Large intestine (tissue), 3 donors: ENCODE measurements around the gene GPR152. TPM values are rescaled to one million over a fixed set of nuclear protein-coding genes. Genes with fewer than 3 reads are reported as not detected.

ENCODE experiments used
- DNase-seq, 2 donors: peaks; one replicate each; pipeline versions ENCODE4 v3.0.0 to v3.0.0-alpha.2; 2013
- H3K27ac ChIP-seq: one replicate; pipeline ENCODE4 v1.5.1; 2013; ENCODE audit warnings: low read length
- H3K27me3 ChIP-seq: 2 replicates; pipeline ENCODE4 v1.6.1; 2013; ENCODE audit warnings: low read length; ENCODE audit not compliant: control insufficient read depth, insufficient read depth
- H3K36me3 ChIP-seq: 2 replicates; pipeline ENCODE4 v1.6.1; 2013; ENCODE audit warnings: low read length; ENCODE audit not compliant: control insufficient read depth, insufficient read depth
- H3K4me1 ChIP-seq: one replicate; pipeline ENCODE4 v1.6.1; 2013; ENCODE audit warnings: low read length; ENCODE audit not compliant: control insufficient read depth, insufficient read depth
- H3K4me3 ChIP-seq: one replicate; pipeline ENCODE4 v1.5.1; 2013; ENCODE audit warnings: low read length
- H3K9me3 ChIP-seq: one replicate; pipeline ENCODE4 v1.6.1; 2013; ENCODE audit warnings: mild to moderate bottlenecking, low read depth, low read length, moderate library complexity; ENCODE audit not compliant: control insufficient read depth
- WGBS: methylation state at CpG from one replicate; pipeline ENCODE4 v1.1.5; 2013; ENCODE audit warnings: low lambda C conversion rate; ENCODE audit not compliant: insufficient coverage; 5-methylcytosine and 5-hydroxymethylcytosine counted together
- polyA plus RNA-seq: library from polyadenylated mRNA; unstranded; fragments of 120-200 nt; gene quantifications from one replicate; pipeline ENCODE4 v1.2.1, GENCODE V29; 2013

Gene GPR152
- polyA plus RNA-seq, 1 donor, result not detected

DNA sequence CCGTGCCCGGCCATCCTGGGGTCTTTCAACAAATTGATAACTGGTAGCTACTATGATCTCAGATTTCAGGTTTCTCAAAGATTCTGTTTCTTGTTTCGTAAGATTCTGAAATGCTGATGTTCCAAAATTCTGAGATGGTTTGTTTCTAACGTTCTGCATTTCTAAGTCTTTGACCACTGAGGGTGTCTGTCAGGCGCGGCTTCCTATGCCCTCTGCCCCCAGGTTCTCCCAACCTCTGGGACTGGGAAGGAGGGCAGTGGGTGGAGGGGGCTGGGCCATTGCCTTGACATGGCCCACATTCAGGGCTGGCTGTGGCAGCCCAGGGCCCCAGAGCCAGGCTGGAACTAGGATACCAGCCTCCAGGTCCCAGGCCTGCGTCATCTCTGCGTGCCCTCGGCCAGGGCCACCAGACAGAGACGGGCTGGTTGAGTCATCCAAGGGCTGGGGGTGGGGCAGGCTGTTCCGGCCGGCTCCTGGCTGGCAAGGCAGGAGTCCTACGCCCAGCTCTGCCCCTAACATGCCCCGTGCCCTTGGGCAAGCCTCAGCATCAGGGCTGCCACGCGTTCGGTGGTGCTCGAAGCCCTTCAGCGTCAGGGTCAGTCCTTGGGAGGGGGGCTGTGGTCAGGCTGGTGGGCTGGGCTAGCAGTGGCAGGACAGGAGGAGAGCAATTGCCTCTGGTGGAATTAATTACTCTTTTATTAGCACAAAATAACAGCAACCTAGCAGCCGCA, 11.3 kb upstream of the GPR152 start:
- Histone ChIP-seq H3K27me3 (no peaks in the 10 kb centered on the region), H3K36me3 (no peaks in the 10 kb centered on the region), H3K9me3 (peaks cover 6% of the 10 kb centered on the region), H3K4me1 (peaks cover 22% of the 10 kb centered on the region), H3K4me3 (peak overlapping the region; percentile 78), H3K27ac (peak overlapping the region; percentile 59)
- WGBS, result no CpG with 5 or more reads among the region's 20 CpGs
- peak in 1 of 2 donors; percentile 14 for DNase-seq

GRCh38 chr11:67463186-67463585, 10.7 kb upstream of the GPR152 start:
- Histone ChIP-seq H3K4me3 (no peak overlapping the region), H3K27me3 (no peaks in the 10 kb centered on the region), H3K9me3 (peaks cover 6% of the 10 kb centered on the region), H3K27ac (no peak overlapping the region), H3K36me3 (no peaks in the 10 kb centered on the region), H3K4me1 (peaks cover 20% of the 10 kb centered on the region)
- no peak for DNase-seq
- WGBS, result no CpG with 5 or more reads among the region's 10 CpGs

DNA sequence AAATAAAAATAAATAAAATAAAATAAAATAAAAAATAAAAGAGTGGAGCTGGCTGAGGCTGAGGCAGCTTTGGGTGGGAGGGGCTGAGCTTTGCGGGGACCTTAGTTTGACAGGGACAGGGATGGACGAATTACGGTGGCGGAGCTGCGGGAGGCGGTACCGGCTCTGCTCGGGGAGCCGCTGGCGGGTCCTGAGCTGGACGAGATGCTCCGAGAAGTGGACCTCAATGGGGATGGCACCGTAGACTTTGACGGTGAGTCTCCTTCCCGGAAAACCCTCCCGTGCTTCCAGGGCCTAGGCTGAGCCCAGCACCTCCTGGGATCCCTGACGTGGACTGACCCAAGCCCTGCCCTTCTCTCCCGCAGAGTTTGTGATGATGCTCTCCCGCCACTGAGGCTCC, 5.7 kb upstream of the GPR152 start:
- no peak overlapping the region for H3K27ac ChIP-seq
- no peaks in the 10 kb centered on the region for H3K36me3 ChIP-seq
- no CpG with 5 or more reads among the region's 19 CpGs for WGBS

DNA sequence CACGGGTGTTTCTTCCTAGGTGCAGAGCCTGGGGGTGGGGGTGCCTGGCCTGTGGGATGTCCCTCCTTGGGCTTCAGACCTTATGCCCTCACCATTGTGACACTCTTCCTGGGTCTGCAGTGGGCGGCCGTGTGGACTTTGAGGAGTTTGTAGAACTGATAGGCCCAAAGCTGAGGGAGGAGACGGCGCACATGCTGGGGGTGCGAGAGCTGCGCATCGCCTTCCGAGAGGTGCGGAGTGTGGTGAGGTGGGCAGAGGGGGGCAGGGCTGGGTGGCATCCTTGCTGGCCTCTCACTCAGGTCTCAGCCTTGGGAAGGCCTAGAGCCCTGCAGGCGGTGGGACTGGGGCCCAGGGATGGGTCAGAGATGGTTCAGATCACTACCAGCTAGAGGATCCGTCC, 4.9 kb upstream of the GPR152 start:
- H3K4me1 ChIP-seq, result no peaks in the 10 kb centered on the region
- DNase-seq, result no peak
- no peaks in the 10 kb centered on the region for H3K27me3 ChIP-seq
- no peaks in the 10 kb centered on the region for H3K9me3 ChIP-seq
- H3K27ac ChIP-seq, result no peak overlapping the region
- H3K4me3 ChIP-seq, result no peak overlapping the region
- H3K36me3 ChIP-seq, result no peaks in the 10 kb centered on the region
- no CpG with 5 or more reads among the region's 12 CpGs for WGBS

More for the DNA sequence above, 5.7 kb upstream of the GPR152 start:
- no peaks in the 10 kb centered on the region for H3K27me3 ChIP-seq
- H3K4me3 ChIP-seq, result no peak overlapping the region
- no peak for DNase-seq
- no peaks in the 10 kb centered on the region for H3K9me3 ChIP-seq
- H3K4me1 ChIP-seq, result no peaks in the 10 kb centered on the region

DNA sequence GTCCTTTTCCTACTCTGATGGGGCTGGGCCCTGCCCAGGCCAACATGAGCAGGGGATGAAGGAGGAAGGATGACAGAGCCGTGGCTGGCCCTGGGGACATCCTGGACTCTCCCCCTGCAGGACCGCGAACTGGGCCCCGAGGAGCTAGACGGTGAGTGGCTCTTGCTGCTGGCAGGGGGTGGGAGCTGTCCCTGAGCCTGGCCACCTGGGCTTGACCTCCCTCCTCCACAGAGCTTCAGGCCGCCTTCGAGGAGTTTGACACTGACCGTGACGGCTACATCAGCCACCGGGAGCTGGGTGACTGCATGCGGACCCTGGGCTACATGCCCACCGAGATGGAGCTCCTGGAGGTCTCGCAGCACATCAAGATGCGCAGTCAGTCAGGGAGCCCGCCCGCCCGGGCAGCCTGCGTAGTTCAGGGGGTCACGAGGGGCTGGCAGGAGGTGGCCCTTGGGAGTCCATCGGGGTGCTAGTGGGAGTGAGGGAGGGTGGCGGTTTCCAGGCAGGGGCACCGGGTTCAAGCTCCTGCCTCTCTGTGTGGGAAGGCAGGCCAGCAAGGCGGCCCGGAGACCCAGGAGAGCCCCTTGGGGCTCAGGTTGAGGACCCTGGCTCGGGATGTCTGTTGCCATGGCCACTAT, 3.7 kb upstream of the GPR152 start:
- Histone ChIP-seq H3K9me3 (no peaks in the 10 kb centered on the region), H3K27ac (no peak overlapping the region), H3K27me3 (no peaks in the 10 kb centered on the region), H3K4me3 (no peak overlapping the region), H3K4me1 (no peaks in the 10 kb centered on the region), H3K36me3 (no peaks in the 10 kb centered on the region)
- DNase-seq, result no peak
- no CpG with 5 or more reads among the region's 25 CpGs for WGBS

GRCh38 chr11:67455054-67455453, 2.5 kb upstream of the GPR152 start, which contains the start of gene CABP4:
CABP4 (plus strand) TSS chr11:67455354; CDS start chr11:67455424, 70 bp downstream.
- H3K4me1 ChIP-seq, result no peaks in the 10 kb centered on the region
- no peaks in the 10 kb centered on the region for H3K9me3 ChIP-seq
- H3K27ac ChIP-seq, result no peak within 1 kb of the TSS
- WGBS, result no CpG with 5 or more reads among the region's 3 CpGs
- no peak within 1 kb of the TSS for H3K4me3 ChIP-seq
- H3K36me3 ChIP-seq, result no peaks in the 10 kb centered on the region
- H3K27me3 ChIP-seq, result no peaks in the 10 kb centered on the region
- DNase-seq, result no peak

DNA sequence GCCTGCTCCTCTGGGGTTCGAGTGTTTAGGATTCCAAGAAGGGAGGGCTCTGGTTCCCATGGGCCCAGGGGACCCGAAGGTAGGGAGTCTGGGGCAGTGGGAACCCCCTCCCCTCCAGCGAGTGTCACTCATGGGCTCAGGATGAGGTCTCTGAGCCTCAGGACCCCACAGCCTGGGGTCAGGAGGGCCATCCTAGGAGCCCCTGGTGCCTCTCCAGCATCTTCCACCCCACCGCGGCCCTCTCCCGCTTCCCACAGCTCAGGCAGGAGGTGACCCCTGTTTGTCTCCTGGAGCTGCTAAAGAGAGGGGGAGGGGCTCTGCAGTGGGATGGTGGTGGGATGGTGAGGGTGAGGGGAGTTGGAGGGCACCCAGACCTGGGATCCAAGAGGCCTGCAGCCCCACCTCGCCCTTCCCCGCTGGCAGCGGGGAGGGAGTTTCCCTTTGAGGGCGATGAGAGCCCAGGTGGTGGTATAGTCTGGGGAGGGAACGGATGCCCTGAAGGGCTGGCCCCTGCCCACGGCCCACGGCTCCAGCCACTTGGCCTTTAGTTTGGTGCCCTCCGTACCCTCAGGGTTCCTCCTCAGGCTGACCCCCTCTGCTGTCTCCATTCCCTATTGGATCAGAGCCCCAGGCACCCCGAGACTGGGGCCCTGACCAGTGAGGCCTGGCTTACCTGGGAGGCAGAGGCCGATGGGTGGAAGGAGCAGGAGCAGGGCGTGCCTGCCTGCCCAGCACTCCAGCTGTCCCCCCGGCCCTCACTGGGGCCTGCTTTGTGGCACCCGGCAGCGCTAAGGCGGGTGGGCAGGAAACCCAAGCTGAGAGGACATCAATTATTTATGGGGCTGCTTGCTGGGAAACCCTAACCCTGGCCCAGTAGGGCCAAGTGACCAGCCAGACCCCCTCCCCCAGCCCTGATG, 1.5 kb upstream of the GPR152 start:
- WGBS, result no CpG with 5 or more reads among the region's 21 CpGs

DNA sequence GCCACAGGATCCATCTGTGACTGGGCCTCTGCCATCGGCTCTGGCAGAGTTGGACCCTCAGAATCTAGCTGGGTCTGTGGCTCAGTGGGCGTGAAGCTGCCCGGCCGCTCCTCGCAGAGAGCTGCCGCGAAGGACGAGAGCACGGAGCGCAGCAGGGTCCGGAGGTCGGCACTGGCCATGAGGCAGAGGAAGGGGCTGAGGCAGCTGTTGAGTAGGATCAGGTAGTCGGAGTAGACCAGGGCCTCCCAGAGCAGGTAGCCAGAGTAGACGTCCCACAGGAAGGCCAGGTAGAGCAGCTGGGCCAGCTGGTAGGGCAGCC, 912 bp downstream of the GPR152 start:
- WGBS, result no CpG with 5 or more reads among the region's 14 CpGs
- Histone ChIP-seq H3K4me1 (peaks cover 7% of the 10 kb centered on the region), H3K4me3 (no peak overlapping the region), H3K9me3 (no peaks in the 10 kb centered on the region), H3K27me3 (no peaks in the 10 kb centered on the region), H3K27ac (no peak overlapping the region), H3K36me3 (no peaks in the 10 kb centered on the region)
- no peak for DNase-seq

More for the DNA sequence above, 1.5 kb upstream of the GPR152 start:
- Histone ChIP-seq H3K9me3 (no peaks in the 10 kb centered on the region), H3K4me1 (peaks cover 6% of the 10 kb centered on the region), H3K27ac (no peak overlapping the region), H3K36me3 (no peaks in the 10 kb centered on the region), H3K4me3 (no peak overlapping the region), H3K27me3 (no peaks in the 10 kb centered on the region)
- DNase-seq, result no peak

GRCh38 chr11:67450796-67451657, 1.5 kb downstream of the GPR152 start:
- DNase-seq, result no peak
- Histone ChIP-seq H3K9me3 (no peaks in the 10 kb centered on the region), H3K4me3 (no peak overlapping the region), H3K36me3 (no peaks in the 10 kb centered on the region), H3K4me1 (peaks cover 7% of the 10 kb centered on the region), H3K27ac (no peak overlapping the region), H3K27me3 (no peaks in the 10 kb centered on the region)
- WGBS, result no CpG with 5 or more reads among the region's 25 CpGs
